ENCODE data around the gene PCDHAC2.

GRCh38 chr5:141001844-141002604, 35.7 kb downstream of the PCDHAC2 start:
- TF ChIP-seq CTCF (IDR thresholded peaks at IDR 0.05) (no peak), POLR2A (IDR thresholded peaks at IDR 0.05) (no peak), POLR2AphosphoS5 (IDR thresholded peaks at IDR 0.05) (no peak)

All from breast epithelium (tissue), 3 donors.